ENCODE results near the gene KCNQ5.

GRCh38 chr6:72746276-72746675 lies 124.4 kb downstream of the KCNQ5 start:
- TF ChIP-seq POLR2AphosphoS5 (IDR thresholded peaks at IDR 0.05; ENCODE audit: borderline replicate concordance, low read depth, low read length) (no peak), EZH2 (IDR thresholded peaks at IDR 0.05) (no peak)
